HL-60/S4 treated with retinoic acid at 250 ng/mL for 4 days and 3 days (cell line): Measurements from ENCODE around the gene RAB1A.

Experiments
- in situ Hi-C: fragments of 300-500 bp; cut with MboI; formaldehyde crosslinking; loops from 2 replicates; pipeline ENCODE4 v1.7.0; 2022; ENCODE audit warnings: low sequenced_read_pairs

Gene RAB1A

DNA sequence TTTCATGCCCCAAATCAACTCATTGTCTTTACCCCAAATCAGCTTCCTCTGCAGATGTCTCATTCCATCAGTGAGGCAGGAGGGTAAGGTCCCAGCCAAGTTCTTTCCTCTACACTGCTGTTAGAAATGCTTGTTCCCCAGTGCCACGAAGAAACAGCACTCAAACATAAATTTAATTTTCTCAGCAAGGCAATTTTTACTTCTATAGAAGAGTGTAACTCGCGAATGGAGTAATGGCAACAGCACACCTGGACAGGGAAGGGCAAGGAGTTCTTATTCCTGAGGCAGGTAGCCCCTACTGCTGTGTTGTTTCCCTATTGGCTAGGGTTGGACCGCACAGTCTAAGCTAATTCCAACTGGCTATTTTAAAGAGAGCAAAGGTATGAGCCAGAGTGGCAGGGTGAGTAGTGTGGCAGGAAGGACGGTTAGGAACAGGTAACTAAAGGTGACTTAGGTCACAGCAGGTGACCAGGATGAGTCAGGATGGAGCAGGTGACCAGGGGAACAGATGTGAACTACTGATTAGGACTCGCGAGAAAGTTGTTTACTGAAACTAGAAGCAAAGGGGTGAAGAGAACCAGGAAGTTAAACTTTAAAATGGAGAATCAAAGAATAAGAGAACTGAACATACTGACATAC, 85.7 kb downstream of the RAB1A start:
- in situ Hi-C loops, result loop anchor here (5.0 to 25.0 kb wide), 2 partner anchors 127 to 407 kb away; no protein-coding TSS in a partner anchor

DNA sequence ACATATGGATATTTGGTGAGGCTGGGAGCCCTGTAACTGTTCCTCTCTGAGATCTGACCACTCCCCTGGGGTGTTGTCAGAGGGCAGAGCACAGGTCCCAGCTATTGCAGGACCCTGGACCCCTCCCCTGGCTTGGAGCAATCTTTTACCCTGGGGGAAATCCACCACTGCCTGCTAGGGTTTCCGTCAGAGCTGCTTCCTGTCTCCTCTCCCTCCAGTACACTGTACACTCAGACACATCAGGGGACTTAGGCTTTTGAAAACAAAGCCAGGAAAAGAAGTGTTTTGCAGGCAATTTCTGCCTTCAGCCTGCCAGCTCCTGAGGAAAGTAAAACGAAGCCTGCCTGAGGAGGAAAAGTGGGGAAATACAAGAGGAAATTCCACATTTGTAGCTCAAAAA, 86.9 kb downstream of the RAB1A start:
- in situ Hi-C loops, result loop anchor here (5.0 to 25.0 kb wide), 2 partner anchors 126 to 406 kb away; no protein-coding TSS in a partner anchor

DNA sequence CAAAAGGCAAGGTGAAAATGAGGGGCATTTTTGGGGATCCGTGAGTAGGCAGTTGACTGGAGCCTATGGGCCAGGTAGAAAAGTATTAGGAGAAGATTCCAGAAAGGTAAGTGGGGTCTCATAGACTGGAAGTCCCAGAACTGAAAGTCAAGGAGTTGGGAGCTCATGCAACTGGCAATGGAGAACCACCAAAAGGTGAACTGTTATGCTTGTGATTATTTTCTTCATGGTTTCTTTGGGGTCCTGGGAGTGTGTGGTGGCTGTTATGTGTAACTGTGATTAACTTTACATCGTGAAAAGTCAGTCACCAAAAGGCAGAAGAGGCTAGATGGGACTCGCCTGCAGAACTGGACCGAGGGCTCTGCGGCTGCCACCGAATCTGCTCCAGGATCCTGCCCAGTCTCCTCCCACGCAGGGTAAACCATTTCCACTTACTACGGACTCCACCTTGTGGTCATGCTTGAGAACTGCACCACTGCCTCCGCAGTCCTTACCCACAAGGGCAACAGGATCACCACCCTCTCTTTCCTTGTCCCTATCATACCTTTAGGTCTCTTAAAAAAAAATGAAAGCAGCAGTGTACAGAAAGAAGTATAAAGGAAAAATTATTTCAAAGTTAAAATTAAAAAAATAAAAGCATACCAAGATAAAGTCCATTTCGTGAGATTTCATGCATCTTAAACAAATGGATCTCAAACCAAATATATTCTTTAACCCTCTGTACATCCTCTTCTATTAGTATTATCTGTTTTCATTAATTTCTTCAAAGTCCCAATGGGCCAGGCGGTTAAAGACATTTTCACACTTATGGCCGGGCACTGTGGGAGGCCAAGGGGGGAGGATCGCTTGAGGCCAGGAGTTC, 89.3 kb downstream of the RAB1A start:
- in situ Hi-C loops, result loop anchor here (5.0 to 25.0 kb wide), 2 partner anchors 123 to 403 kb away; no protein-coding TSS in a partner anchor

DNA sequence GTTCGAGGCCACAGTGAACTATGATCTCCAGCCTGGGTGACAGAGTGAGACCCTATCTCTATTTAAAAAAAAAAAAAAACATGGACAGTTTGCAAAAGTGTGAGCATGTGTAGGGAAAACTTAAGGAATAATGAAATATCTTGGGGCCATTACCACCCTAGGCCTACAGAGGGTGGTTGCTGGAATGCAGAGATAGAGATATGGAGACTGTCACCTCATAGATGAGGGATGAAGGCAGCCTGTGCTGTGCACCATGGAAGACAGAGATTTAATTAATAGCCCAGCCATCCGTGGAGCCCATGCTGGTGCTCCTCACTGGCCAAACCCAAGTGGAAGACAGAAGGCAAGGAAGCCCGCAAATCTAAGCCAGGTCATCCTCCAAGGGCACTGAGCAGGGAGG, 90.3 kb downstream of the RAB1A start:
- in situ Hi-C loops, result loop anchor here (5.0 to 25.0 kb wide), 2 partner anchors 122 to 402 kb away; no protein-coding TSS in a partner anchor

DNA sequence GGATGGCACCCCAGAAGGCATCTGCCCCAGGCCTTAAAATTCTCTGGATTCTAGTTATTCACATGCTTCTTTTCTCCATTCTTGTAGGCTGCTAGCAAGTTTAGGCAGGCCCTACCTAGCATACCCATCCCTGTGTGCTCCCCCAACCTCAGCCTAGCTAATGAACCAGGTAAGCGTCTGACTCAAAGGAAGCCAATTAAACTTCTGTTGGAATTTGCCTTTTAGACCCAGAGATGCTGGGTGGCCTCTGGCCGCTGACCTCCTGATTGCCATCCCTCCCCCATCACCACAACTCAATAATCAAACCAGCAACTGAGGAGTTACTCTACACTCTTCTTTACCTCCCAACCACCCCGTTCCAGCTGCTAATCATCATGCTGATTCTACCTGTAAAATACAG, 92.7 kb downstream of the RAB1A start:
- in situ Hi-C loops, result loop anchor here (25.0 kb wide), 1 partner anchor 400 kb away; no protein-coding TSS in a partner anchor
